Measurements from ENCODE around the gene NRG2. TPM values are rescaled to one million over a fixed set of nuclear protein-coding genes. Genes with fewer than 3 reads are reported as not detected.

NRG2 gene
- total RNA-seq, 2 donors from 2014 or later = not detected

- peaks cover 0 to 5% of the 10 kb centered on the region in 2 donors for H3K4me1 Mint-ChIP-seq (ENCODE audit: low read depth in 2 of 2)
- no peak for ATAC-seq
- no peak overlapping the region for H3K27ac Mint-ChIP-seq
- DNase-seq (ENCODE audit: low spot score) = peak; percentile 41
- no peak overlapping the region for H3K4me3 Mint-ChIP-seq
- H3K9me3 Mint-ChIP-seq = no peaks in the 10 kb centered on the region
- no peaks in the 10 kb centered on the region for H3K36me3 Mint-ChIP-seq
- H3K27me3 Mint-ChIP-seq = peaks cover 24 to 37% of the 10 kb centered on the region in 2 donors
Measured at GRCh38 chr5:139833525-139833924, 209.6 kb downstream of the NRG2 start.

GRCh38 chr5:139831624-139832023, 211.5 kb downstream of the NRG2 start:
- no peak overlapping the region for H3K4me3 Mint-ChIP-seq
- peaks cover 0 to 5% of the 10 kb centered on the region in 2 donors for H3K4me1 Mint-ChIP-seq (ENCODE audit: low read depth in 2 of 2)
- H3K27ac Mint-ChIP-seq = no peak overlapping the region
- ATAC-seq = no peak
- DNase-seq (ENCODE audit: low spot score) = peak; percentile 16
- H3K9me3 Mint-ChIP-seq = no peaks in the 10 kb centered on the region
- no peaks in the 10 kb centered on the region for H3K36me3 Mint-ChIP-seq
- H3K27me3 Mint-ChIP-seq = peaks cover 24 to 37% of the 10 kb centered on the region in 2 donors

GRCh38 chr5:139829471-139829870, 213.6 kb downstream of the NRG2 start:
- ATAC-seq = no peak
- H3K27ac Mint-ChIP-seq = no peak overlapping the region

GRCh38 chr5:139828207-139828895, 214.7 kb downstream of the NRG2 start:
- Mint-ChIP-seq H3K4me3 (no peak overlapping the region), H3K27ac (no peak overlapping the region), H3K4me1 (ENCODE audit: low read depth in 2 of 2) (no peaks in the 10 kb centered on the region), H3K27me3 (peaks cover 16 to 27% of the 10 kb centered on the region in 2 donors), H3K36me3 (no peaks in the 10 kb centered on the region), H3K9me3 (no peaks in the 10 kb centered on the region)
- peak; percentile 32 for DNase-seq (ENCODE audit: low spot score)
- ATAC-seq = no peak

More at GRCh38 chr5:139829471-139829870, 213.6 kb downstream of the NRG2 start:
- no peak for DNase-seq (ENCODE audit: low spot score)
- H3K4me1 Mint-ChIP-seq (ENCODE audit: low read depth in 2 of 2) = peaks cover 0 to 5% of the 10 kb centered on the region in 2 donors
- no peaks in the 10 kb centered on the region for H3K9me3 Mint-ChIP-seq
- no peaks in the 10 kb centered on the region for H3K36me3 Mint-ChIP-seq
- H3K27me3 Mint-ChIP-seq = peaks cover 18 to 27% of the 10 kb centered on the region in 2 donors
- H3K4me3 Mint-ChIP-seq = no peak overlapping the region

GRCh38 chr5:139825690-139826089, 217.4 kb downstream of the NRG2 start:
- Mint-ChIP-seq H3K27me3 (peaks cover 3% of the 10 kb centered on the region in 2 donors), H3K36me3 (no peaks in the 10 kb centered on the region), H3K4me1 (ENCODE audit: low read depth in 2 of 2) (no peaks in the 10 kb centered on the region), H3K9me3 (no peaks in the 10 kb centered on the region), H3K4me3 (no peak overlapping the region), H3K27ac (no peak overlapping the region)
- ATAC-seq (peak in 1 of 2 donors; percentile 16), DNase-seq (ENCODE audit: low spot score) (no peak)

GRCh38 chr5:139823757-139824355, 219.2 kb downstream of the NRG2 start:
- Mint-ChIP-seq H3K36me3 (peaks cover 3% of the 10 kb centered on the region), H3K27ac (no peak overlapping the region), H3K4me3 (no peak overlapping the region), H3K9me3 (peaks cover 1% of the 10 kb centered on the region), H3K27me3 (peaks cover 6 to 10% of the 10 kb centered on the region in 2 donors), H3K4me1 (ENCODE audit: low read depth in 2 of 2) (no peaks in the 10 kb centered on the region)
- no peak for ATAC-seq
- DNase-seq (ENCODE audit: low spot score) = peak; percentile 37

GRCh38 chr5:139822553-139823425, 220.3 kb downstream of the NRG2 start:
- Mint-ChIP-seq H3K36me3 (peaks cover 6% of the 10 kb centered on the region), H3K4me1 (ENCODE audit: low read depth in 2 of 2) (no peaks in the 10 kb centered on the region), H3K4me3 (no peak overlapping the region), H3K9me3 (peaks cover 3% of the 10 kb centered on the region), H3K27ac (no peak overlapping the region), H3K27me3 (peaks cover 7 to 10% of the 10 kb centered on the region in 2 donors)
- ATAC-seq (no peak), DNase-seq (ENCODE audit: low spot score) (peak; percentile 44)

GRCh38 chr5:139821806-139822552, 221.1 kb downstream of the NRG2 start:
- Mint-ChIP-seq H3K27me3 (peaks cover 7 to 10% of the 10 kb centered on the region in 2 donors), H3K4me3 (no peak overlapping the region), H3K36me3 (peaks cover 6% of the 10 kb centered on the region), H3K9me3 (peaks cover 3% of the 10 kb centered on the region), H3K4me1 (ENCODE audit: low read depth in 2 of 2) (no peaks in the 10 kb centered on the region), H3K27ac (no peak overlapping the region)
- DNase-seq (ENCODE audit: low spot score) = peak; percentile 54
- ATAC-seq = no peak

- H3K27ac Mint-ChIP-seq = no peak overlapping the region
- H3K4me1 Mint-ChIP-seq (ENCODE audit: low read depth in 2 of 2) = no peaks in the 10 kb centered on the region
- DNase-seq (ENCODE audit: low spot score) (peak; percentile 50), ATAC-seq (no peak)
- peaks cover 7 to 10% of the 10 kb centered on the region in 2 donors for H3K27me3 Mint-ChIP-seq
- no peak overlapping the region for H3K4me3 Mint-ChIP-seq
- peaks cover 3% of the 10 kb centered on the region for H3K9me3 Mint-ChIP-seq
- peaks cover 6% of the 10 kb centered on the region for H3K36me3 Mint-ChIP-seq
Measured at GRCh38 chr5:139820606-139821005, 222.5 kb downstream of the NRG2 start.

- DNase-seq (ENCODE audit: low spot score) (peak; percentile 25), ATAC-seq (no peak)
- Mint-ChIP-seq H3K4me3 (no peak overlapping the region), H3K9me3 (peaks cover 3% of the 10 kb centered on the region), H3K27me3 (peaks cover 7 to 10% of the 10 kb centered on the region in 2 donors), H3K4me1 (ENCODE audit: low read depth in 2 of 2) (no peaks in the 10 kb centered on the region), H3K36me3 (peaks cover 6% of the 10 kb centered on the region), H3K27ac (no peak overlapping the region)
Measured at GRCh38 chr5:139820130-139820529, 223.0 kb downstream of the NRG2 start.

- ATAC-seq (no peak), DNase-seq (ENCODE audit: low spot score) (peak; percentile 37)
- Mint-ChIP-seq H3K4me1 (ENCODE audit: low read depth in 2 of 2) (no peaks in the 10 kb centered on the region), H3K4me3 (no peak overlapping the region), H3K36me3 (peaks cover 6% of the 10 kb centered on the region), H3K27ac (no peak overlapping the region), H3K27me3 (peaks cover 7 to 10% of the 10 kb centered on the region in 2 donors), H3K9me3 (peaks cover 3% of the 10 kb centered on the region)
Measured at GRCh38 chr5:139817970-139818369, 225.1 kb downstream of the NRG2 start.

GRCh38 chr5:139817362-139817761, 225.7 kb downstream of the NRG2 start:
- Mint-ChIP-seq H3K9me3 (peaks cover 3% of the 10 kb centered on the region), H3K27me3 (peaks cover 7 to 10% of the 10 kb centered on the region in 2 donors), H3K36me3 (peaks cover 6% of the 10 kb centered on the region), H3K4me1 (ENCODE audit: low read depth in 2 of 2) (no peaks in the 10 kb centered on the region), H3K4me3 (no peak overlapping the region), H3K27ac (no peak overlapping the region)
- DNase-seq (ENCODE audit: low spot score) (no peak), ATAC-seq (no peak)

- peaks cover 6% of the 10 kb centered on the region for H3K36me3 Mint-ChIP-seq
- no peak overlapping the region for H3K4me3 Mint-ChIP-seq
- no peak for ATAC-seq
Measured at GRCh38 chr5:139816566-139816965, 226.5 kb downstream of the NRG2 start.

More at GRCh38 chr5:139816566-139816965, 226.5 kb downstream of the NRG2 start:
- H3K9me3 Mint-ChIP-seq = peaks cover 3% of the 10 kb centered on the region
- peaks cover 7 to 10% of the 10 kb centered on the region in 2 donors for H3K27me3 Mint-ChIP-seq
- H3K4me1 Mint-ChIP-seq (ENCODE audit: low read depth in 2 of 2) = no peaks in the 10 kb centered on the region
- DNase-seq (ENCODE audit: low spot score) = peak; percentile 48
- no peak overlapping the region for H3K27ac Mint-ChIP-seq
